K562 (cell line): Measurements from ENCODE around the gene TMIGD3. TPM values are rescaled to one million over a fixed set of nuclear protein-coding genes. Genes with fewer than 3 reads are reported as not detected.

ENCODE experiments used
- ATAC-seq: fragments of 200-7000 bp; cut with Tn5 transposase; 3 replicates; pipeline ENCODE4 v1.9.1; 2020; ENCODE audit warnings: moderate library complexity
- BruUV-seq: library from RNA; stranded (reverse); fragments of 400-500 nt; replicated peaks from 2 replicates; lab custom pipeline; 2021; lab: Mats Ljungman, UMichigan
- CTCF ChIA-PET: fragments of 300-600 bp; formaldehyde crosslinking; extraction: SDS; loops from one replicate; lab custom pipeline; 2021; ENCODE audit warnings: low intra/inter-chr PET ratio; lab: Yijun Ruan, JAX
- POLR2A ChIA-PET: fragments of 300-600, 350-650 bp; sonication (Branson Sonifier 250); formaldehyde crosslinking; extraction: SDS; loops from one replicate; lab custom pipeline; 2021; ENCODE audit warnings: antibody characterized with exemption, inconsistent platforms; lab: Yijun Ruan, JAX
- DNase-seq, 4 experiments: peaks; one replicate each; pipeline versions ENCODE4 v3.0.0 to v3.0.0-alpha.2; 2011 to 2018; ENCODE audit warnings: low spot score in 3 of 4, mixed read lengths in 3 of 4; ENCODE audit errors: extremely low read depth in 1 of 4
- FAIRE-seq: peaks from 2 replicates; lab custom pipeline; 2011; peaks lifted over from hg19 to GRCh38; lab: Jason Lieb, UNC
- H2AFZ ChIP-seq: 2 replicates; pipeline ENCODE4 v1.6.0; 2011; ENCODE audit warnings: low read depth, low read length, control low read depth, inconsistent platforms
- H3K27ac ChIP-seq: fragments of 200-600 bp; 3 replicates; pipeline ENCODE4 v1.8.0; 2011; ENCODE audit warnings: low read depth, mild to moderate bottlenecking, control low read depth, inconsistent platforms, low read length, moderate library complexity, mixed read lengths; ENCODE audit errors: extremely low read depth
- H3K27me3 ChIP-seq, 2 experiments: fragments of 300-600 bp in 1 of 2; 2 replicates in 1 of 2; 3 replicates in 1 of 2; pipeline versions ENCODE4 v1.6.0 to v1.8.0; 2011; ENCODE audit warnings: inconsistent platforms in 2 of 2, low read length in 2 of 2, mild to moderate bottlenecking in 1 of 2, mixed read lengths in 1 of 2, moderate library complexity in 1 of 2; ENCODE audit not compliant: control insufficient read depth in 2 of 2, insufficient read depth in 2 of 2
- H3K36me3 ChIP-seq: fragments of 300-600 bp; 3 replicates; pipeline ENCODE4 v1.8.0; 2011; ENCODE audit warnings: mild to moderate bottlenecking, low read length, inconsistent platforms; ENCODE audit not compliant: control insufficient read depth, insufficient read depth
- H3K4me1 ChIP-seq, 2 experiments: fragments of 200-600 bp in 1 of 2; replicated peaks in 1 of 2; 2 replicates in 1 of 2; 3 replicates in 1 of 2; pipeline versions ENCODE4 v1.5.1 to v1.8.0; 2011; ENCODE audit warnings: inconsistent platforms in 2 of 2, low read length in 2 of 2, mild to moderate bottlenecking in 1 of 2, mixed read lengths in 1 of 2, moderate library complexity in 1 of 2; ENCODE audit not compliant: control insufficient read depth in 2 of 2, insufficient read depth in 2 of 2
- H3K4me2 ChIP-seq: 2 replicates; pipeline ENCODE4 v1.6.1; 2011; ENCODE audit warnings: low read length, control low read depth, inconsistent platforms, mixed read lengths; ENCODE audit not compliant: insufficient read depth
- H3K4me3 ChIP-seq: fragments of 200-600 bp; sonication (generic), shearing (Covaris generic); 2 replicates; pipeline ENCODE4 v1.5.1; 2016; ENCODE audit warnings: control low read depth, inconsistent platforms
- H3K79me2 ChIP-seq: fragments of 200-600 bp; 3 replicates; pipeline ENCODE4 v1.8.0; 2011; ENCODE audit warnings: low read length, inconsistent platforms; ENCODE audit not compliant: control insufficient read depth, insufficient read depth
- H3K9ac ChIP-seq, 2 experiments: 2 replicates each; pipeline versions ENCODE4 v1.6.0 to v1.6.1; 2011; ENCODE audit warnings: low read depth in 2 of 2, low read length in 2 of 2, control low read depth in 1 of 2, inconsistent platforms in 1 of 2, mild to moderate bottlenecking in 1 of 2, mixed read lengths in 1 of 2; ENCODE audit not compliant: insufficient read depth in 1 of 2
- H3K9me1 ChIP-seq: one replicate; pipeline ENCODE4 v1.6.0; 2011; ENCODE audit warnings: inconsistent platforms, mild to moderate bottlenecking, low read length, moderate library complexity; ENCODE audit not compliant: control insufficient read depth, insufficient read depth
- H3K9me3 ChIP-seq: replicated peaks from 2 replicates; pipeline ENCODE4 v1.5.1; 2011; ENCODE audit warnings: low read depth, low read length, inconsistent platforms; ENCODE audit not compliant: control insufficient read depth, insufficient read depth
- H4K20me1 ChIP-seq: replicated peaks from 2 replicates; pipeline ENCODE4 v1.6.1; 2011; ENCODE audit warnings: low read length, inconsistent platforms, mixed read lengths; ENCODE audit not compliant: control insufficient read depth, insufficient read depth
- TAF9B ChIP-seq: fragments of 450-650 bp; IDR thresholded peaks from 2 replicates; pipeline ENCODE4 v1.6.1; 2018; ENCODE audit warnings: mild to moderate bottlenecking; ENCODE audit not compliant: partially characterized antibody
- ZNF165 ChIP-seq: fragments of 250-450 bp; sonication (Bioruptor Pico); IDR thresholded peaks from 2 replicates; pipeline ENCODE4 v1.4.0; 2020; ENCODE audit warnings: borderline replicate concordance
- ZNF436 ChIP-seq: fragments of 250-450, 450-650 bp; sonication (Bioruptor Pico); formaldehyde crosslinking; IDR thresholded peaks from 2 replicates; pipeline ENCODE4 v1.7.0; 2020; ENCODE audit warnings: mild to moderate bottlenecking
- ZNF717 ChIP-seq: fragments of 250-450 bp; sonication (Bioruptor Pico); IDR thresholded peaks from 2 replicates; pipeline ENCODE4 v1.5.0; 2021
- WGBS: fragments of 100-300 bp; shearing (Covaris generic); methylation state at CpG from one replicate; pipeline ENCODE4 v1.1.6; 2016; ENCODE audit warnings: low coverage, mixed read lengths; ENCODE audit not compliant: insufficient coverage; ENCODE audit errors: missing lambda C conversion rate; 5-methylcytosine and 5-hydroxymethylcytosine counted together
- in situ Hi-C: fragments of 300-500 bp; cut with MboI; formaldehyde crosslinking; loops from 4 replicates; pipeline ENCODE4 v1.15.0; 2018; ENCODE audit warnings: inconsistent platforms, mixed read lengths
- intact Hi-C: fragments of 100-400 bp; cut with micrococcal nuclease; formaldehyde crosslinking; loops from 2 replicates; pipeline ENCODE4 v1.14.2; 2022
- polyA plus RNA-seq, 8 experiments: library from polyadenylated mRNA; depleted of rRNA in 4 of 8; stranded (reverse) in 5 of 8; unstranded in 3 of 8; fragments of >200 nt; fragmentation: Nextera tagmentation in 2 of 8; fragmentation: Illumina TruSeq in 1 of 8; extraction: Ambion mirVana in 2 of 8; extraction: Trizol in 1 of 8; gene quantifications; 2 replicates each; pipeline versions ENCODE4 v1.2.1 to v1.2.3, GENCODE V29; 2011 to 2014; ENCODE audit warnings: inconsistent platforms in 1 of 8, missing spikeins in 1 of 8
- total RNA-seq, 7 experiments: library from RNA; depleted of rRNA in 6 of 7; stranded (reverse); fragments of >200 nt in 6 of 7; fragmentation: Illumina TruSeq in 2 of 7; extraction: Trizol in 2 of 7; gene quantifications; 2 replicates each; pipeline versions ENCODE4 v1.2.1 to v1.2.3, GENCODE V29; 2011 to 2021; ENCODE audit warnings: low replicate concordance in 1 of 7
- TF ChIP-seq, protein P1 (sequence below): sonication (generic); formaldehyde crosslinking; IDR thresholded peaks from 2 replicates; pipeline ENCODE4 v1.8.1; 2023; ENCODE audit warnings: mild to moderate bottlenecking, missing genetic modification reagents

TMIGD3 gene
- total and polyA plus RNA-seq, 9 of the 15 experiments (the other 6 are each of a cell fraction or from before 2014, with no cell fraction given) = 0.11 to 0.13 (median 0.11) TPM; not detected in 6

DNA sequence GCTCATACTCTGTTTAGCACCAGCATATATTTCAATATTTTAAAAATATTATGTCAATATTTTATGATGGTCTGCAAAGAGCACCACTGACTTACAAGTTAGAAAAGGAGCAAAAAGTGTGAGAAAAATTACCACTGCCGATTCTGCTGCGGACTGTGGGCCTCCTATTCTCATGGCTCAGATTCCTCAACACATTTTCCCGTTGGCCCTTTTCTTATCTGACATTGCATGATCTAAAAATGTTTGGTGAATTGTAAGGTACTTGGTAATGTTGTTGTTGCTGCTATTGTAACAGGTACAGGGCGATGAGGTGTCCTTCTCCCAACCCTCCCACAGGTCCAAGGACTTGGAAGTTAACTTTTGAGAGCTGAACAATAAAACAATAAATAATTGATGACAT lies 28.9 kb downstream of the TMIGD3 start (continued):
- no peak for TF ChIP-seq ZNF436 (CRISPR knock-in tag)

DNA sequence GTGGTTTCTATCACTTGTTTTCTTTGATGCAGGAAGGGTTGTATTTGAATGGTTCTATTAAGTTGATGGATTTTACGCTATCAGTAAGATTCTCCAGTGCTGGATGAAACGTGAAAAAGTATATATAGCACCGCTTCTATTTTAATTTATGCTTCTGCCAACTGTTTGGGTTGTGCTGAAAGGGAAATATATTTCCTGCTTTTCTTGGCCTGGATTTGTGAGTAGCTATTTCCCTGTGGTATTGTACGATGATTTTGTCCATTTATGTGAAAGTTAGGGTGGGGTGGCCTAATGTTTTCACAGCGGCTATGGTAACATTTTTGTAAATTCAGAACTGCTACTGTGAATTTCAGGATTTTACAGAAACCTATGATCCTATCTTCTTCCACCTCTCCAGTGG lies 29.3 kb downstream of the TMIGD3 start:
- POLR2A ChIA-PET = interaction anchor here (0.8 to 1.0 kb wide), 2 partner anchors 10 to 20 kb away, joined by 3 read pairs; no protein-coding TSS in a partner anchor
- H3K79me2 ChIP-seq = no peaks in the 10 kb centered on the region
- DNase-seq = no peak
- BruUV-seq = no TSS peak
- H3K36me3 ChIP-seq = peaks cover 19% of the 10 kb centered on the region; the same call in 2 of the 3 replicates
- no peak overlapping the region for H3K9ac ChIP-seq
- no peaks in the 10 kb centered on the region; the same call in 1 of the 2 replicates for H4K20me1 ChIP-seq
- H3K27ac ChIP-seq = no peak overlapping the region
- 84% methylated on average over 5 of the region's 5 CpGs for WGBS
- peaks cover 0 to 14% of the 10 kb centered on the region in 2 experiments; a peak in 3 of 5 replicates for H3K4me1 ChIP-seq
- in situ Hi-C loops (no loop called here), intact Hi-C loops (no loop called here)
- TF ChIP-seq ZNF717 (CRISPR knock-in tag) (no peak), TAF9B (no peak), ZNF165 (CRISPR knock-in tag) (no peak)
- TF ChIP-seq, protein P1, sequence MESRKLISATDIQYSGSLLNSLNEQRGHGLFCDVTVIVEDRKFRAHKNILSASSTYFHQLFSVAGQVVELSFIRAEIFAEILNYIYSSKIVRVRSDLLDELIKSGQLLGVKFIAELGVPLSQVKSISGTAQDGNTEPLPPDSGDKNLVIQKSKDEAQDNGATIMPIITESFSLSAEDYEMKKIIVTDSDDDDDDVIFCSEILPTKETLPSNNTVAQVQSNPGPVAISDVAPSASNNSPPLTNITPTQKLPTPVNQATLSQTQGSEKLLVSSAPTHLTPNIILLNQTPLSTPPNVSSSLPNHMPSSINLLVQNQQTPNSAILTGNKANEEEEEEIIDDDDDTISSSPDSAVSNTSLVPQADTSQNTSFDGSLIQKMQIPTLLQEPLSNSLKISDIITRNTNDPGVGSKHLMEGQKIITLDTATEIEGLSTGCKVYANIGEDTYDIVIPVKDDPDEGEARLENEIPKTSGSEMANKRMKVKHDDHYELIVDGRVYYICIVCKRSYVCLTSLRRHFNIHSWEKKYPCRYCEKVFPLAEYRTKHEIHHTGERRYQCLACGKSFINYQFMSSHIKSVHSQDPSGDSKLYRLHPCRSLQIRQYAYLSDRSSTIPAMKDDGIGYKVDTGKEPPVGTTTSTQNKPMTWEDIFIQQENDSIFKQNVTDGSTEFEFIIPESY (CRISPR knock-in tag) = no peak
- H3K9me3 ChIP-seq = no peaks in the 10 kb centered on the region
- H3K4me2 ChIP-seq = no peak overlapping the region
- no peak for FAIRE-seq
- H2AFZ ChIP-seq = no peak overlapping the region
- CTCF ChIA-PET = no interaction called here
- no peak overlapping the region for H3K4me3 ChIP-seq
- no peaks in the 10 kb centered on the region for H3K9me1 ChIP-seq
- ATAC-seq = no peak
- no peaks in the 10 kb centered on the region for H3K27me3 ChIP-seq
